Psoas muscle (tissue), 8 donors: ENCODE data around the gene FGFRL1. TPM values are rescaled to one million over a fixed set of nuclear protein-coding genes. Genes with fewer than 3 reads are reported as not detected.

Experiments used
- ATAC-seq, 4 donors: fragments of 200-7000 bp; cut with Tn5 transposase; one replicate each; pipeline ENCODE4 v1.9.1; 2020; ENCODE audit warnings: moderate library complexity in 3 of 4, mild to moderate bottlenecking in 2 of 4
- DNase-seq, 2 donors: peaks; one replicate each; pipeline ENCODE4 v3.0.0-alpha.2; 2020
- H3K27ac ChIP-seq: fragments of 200-600 bp; one replicate; pipeline ENCODE4 v1.8.0; 2022
- H3K27me3 ChIP-seq, 3 donors: fragments of 200-600 bp in 1 of 3; one replicate each; pipeline versions ENCODE4 v1.6.1 to v1.8.0; 2013 to 2022; ENCODE audit warnings: low read length in 2 of 3, mild to moderate bottlenecking in 2 of 3, moderate library complexity in 1 of 3; ENCODE audit not compliant: insufficient read depth in 3 of 3
- H3K36me3 ChIP-seq, 2 donors: fragments of 200-600 bp in 1 of 2; one replicate each; pipeline versions ENCODE4 v1.6.1 to v1.8.0; 2013 to 2022; ENCODE audit warnings: low read depth in 1 of 2, mild to moderate bottlenecking in 1 of 2, moderate library complexity in 1 of 2; ENCODE audit not compliant: insufficient read depth in 1 of 2
- H3K4me1 ChIP-seq: fragments of 200-600 bp; one replicate; pipeline ENCODE4 v1.8.0; 2022
- H3K4me3 ChIP-seq: fragments of 200-600 bp; one replicate; pipeline ENCODE4 v1.8.0; 2022; ENCODE audit warnings: mild to moderate bottlenecking
- H3K9me3 ChIP-seq: fragments of 200-600 bp; one replicate; pipeline ENCODE4 v1.8.0; 2022
- CTCF ChIP-seq: fragments of 200-600 bp; IDR thresholded peaks from one replicate; pipeline ENCODE4 v1.8.0; 2022; ENCODE audit warnings: antibody characterized with exemption
- WGBS, 3 donors: extraction: QIAGEN DNeasy Blood & Tissue Kit; methylation state at CpG; one replicate each; pipeline versions ENCODE4 v1.1.6 to v1.1.7; 2013; 5-methylcytosine and 5-hydroxymethylcytosine counted together
- intact Hi-C, 2 donors: fragments of 100-400 bp; cut with DNase I; formaldehyde crosslinking; loops; one replicate each; pipeline versions ENCODE4 v1.11.0 to v1.14.2; 2022
- polyA plus RNA-seq, 3 donors: library from polyadenylated mRNA; stranded (reverse); fragments of 200-250 nt; gene quantifications; one replicate each; pipeline ENCODE4 v1.2.3, GENCODE V29; 2013
- total RNA-seq, 4 donors: library from RNA; stranded (reverse); fragmentation: NEBNext Ultra II Directional in 2 of 4; extraction: Animal tissue kit (Norgen Biotek cat#: 25700) in 2 of 4; gene quantifications; one replicate each; pipeline versions ENCODE4 v1.2.1 to v1.2.4, GENCODE V29; 2021 to 2023
- donor health status: healthy with polysubstance abuse.
- donor health status: DM: no; HTN: no; CAD: no; lungs with moderate emphysema.
- donor health status: Bipolar disorder and iron deficiency.
- donor health status: healthy.
- donor health status: DM: yes; HTN: yes; CAD: no.
- donor health status: DM: no; HTN: no; CAD: no.
- donor health status: DM: no; HTN: no; CAD: no.
- donor health status: DM: yes; HTN: yes; CAD: no.

FGFRL1 gene
- total and polyA plus RNA-seq, 7 donors: 9.8 to 41.2 (median 15.5) TPM

- H3K27me3 ChIP-seq: peaks cover 0 to 67% (median 20%) of the 10 kb centered on the region in 3 donors
- no peak for DNase-seq
- H3K4me3 ChIP-seq: no peak overlapping the region
- no peak for ATAC-seq
- WGBS, 3 donors: 32 to 35% (median 35%) methylated on average over 31 to 37 of the region's 37 CpGs
- no peaks in the 10 kb centered on the region for H3K9me3 ChIP-seq
- H3K27ac ChIP-seq: no peak overlapping the region
- intact Hi-C loops: no loop called here
- H3K36me3 ChIP-seq: no peaks in the 10 kb centered on the region
- no peaks in the 10 kb centered on the region for H3K4me1 ChIP-seq
- TF ChIP-seq CTCF: no peak
Measured at GRCh38 chr4:1031956-1032795, 20.8 kb downstream of the FGFRL1 start.

- ATAC-seq: no peak
- intact Hi-C loops: no loop called here
- no peak for TF ChIP-seq CTCF
- Histone ChIP-seq H3K36me3 (no peaks in the 10 kb centered on the region), H3K27ac (no peak overlapping the region), H3K4me3 (no peak overlapping the region), H3K9me3 (no peaks in the 10 kb centered on the region), H3K27me3 (peaks cover 0 to 68% (median 20%) of the 10 kb centered on the region in 3 donors), H3K4me1 (no peaks in the 10 kb centered on the region)
- no peak for DNase-seq
- WGBS, 3 donors: 35 to 41% (median 39%) methylated on average over 8 to 10 of the region's 10 CpGs
Measured at GRCh38 chr4:1032861-1033260, 21.4 kb downstream of the FGFRL1 start.

GRCh38 chr4:1033840-1034551, 22.6 kb downstream of the FGFRL1 start:
- intact Hi-C loops: no loop called here
- Histone ChIP-seq H3K4me3 (no peak overlapping the region), H3K36me3 (no peaks in the 10 kb centered on the region), H3K9me3 (no peaks in the 10 kb centered on the region), H3K27ac (no peak overlapping the region), H3K27me3 (peaks cover 0 to 68% (median 20%) of the 10 kb centered on the region in 3 donors), H3K4me1 (no peaks in the 10 kb centered on the region)
- WGBS, 3 donors: 15 to 25% (median 19%) methylated on average over 34 to 35 of the region's 35 CpGs
- no peak for TF ChIP-seq CTCF
- peak in 1 of 2 donors; percentile 60 for DNase-seq
- peak; percentile 20 to 44 (median 29) for ATAC-seq

- no peak for TF ChIP-seq CTCF
- intact Hi-C loops: no loop called here
- Histone ChIP-seq H3K9me3 (no peaks in the 10 kb centered on the region), H3K27me3 (peaks cover 0 to 61% (median 22%) of the 10 kb centered on the region in 3 donors), H3K36me3 (no peaks in the 10 kb centered on the region), H3K27ac (no peak overlapping the region), H3K4me3 (no peak overlapping the region), H3K4me1 (no peaks in the 10 kb centered on the region)
- ATAC-seq (peak in 1 of 4 donors; percentile 15), DNase-seq (no peak)
- WGBS, 3 donors: 23 to 47% (median 30%) methylated on average over 16 to 26 of the region's 26 CpGs
Measured at GRCh38 chr4:1035510-1035909, 24.1 kb downstream of the FGFRL1 start.
